HG02678 (cell line): ENCODE measurements around the gene CTRB2.
"Not testable (repeated sequence)": the region's sequence is repeated elsewhere in the genome, so short reads cannot be mapped to it uniquely, and the experiment has no call there.

Experiments used
- ATAC-seq: cut with Tn5 transposase; IDR thresholded peaks from one replicate; pipeline ENCODE4 v1.9.1; 2021; ENCODE audit warnings: mild to moderate bottlenecking, moderate library complexity; ENCODE audit not compliant: unreplicated experiment

CTRB2 gene

DNA sequence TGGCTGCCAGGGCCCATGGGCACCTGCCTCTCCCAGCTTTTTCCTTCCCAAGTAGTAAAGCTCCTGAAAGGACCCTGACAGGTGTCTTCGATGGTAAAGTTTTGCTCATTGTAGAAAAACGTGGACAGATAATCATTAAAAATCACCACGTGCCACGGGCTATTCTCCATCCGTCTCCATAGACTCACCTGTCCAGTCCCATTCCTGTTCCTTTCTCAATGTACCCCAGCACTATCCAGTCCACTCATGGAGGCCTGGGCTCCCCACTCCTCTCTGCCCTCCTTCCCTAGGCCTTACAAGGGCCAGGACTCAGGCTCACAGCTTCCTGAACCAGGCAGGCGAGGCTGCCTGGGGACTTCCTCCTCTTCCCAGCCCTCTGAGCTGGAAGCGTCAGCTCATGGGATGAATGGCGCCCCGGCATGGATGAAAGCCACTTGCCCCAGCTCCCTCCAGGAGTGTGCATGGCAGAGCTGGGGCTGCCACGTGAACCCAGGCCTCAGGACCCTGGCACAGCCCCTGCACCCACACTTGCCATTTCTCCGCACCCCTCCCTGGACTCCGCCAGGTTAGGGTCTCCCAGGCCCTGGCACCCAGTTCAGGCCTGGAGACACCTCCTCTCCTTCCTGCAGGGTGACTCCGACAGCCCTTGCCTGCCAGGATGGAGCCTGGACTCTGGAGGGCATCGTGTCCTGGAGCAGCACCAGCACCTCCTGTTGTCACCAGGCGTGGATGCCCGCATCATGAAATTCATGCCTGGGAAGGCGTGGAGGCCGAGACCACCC, 20.6 kb upstream of the CTRB2 start:
- ATAC-seq, result no peak

DNA sequence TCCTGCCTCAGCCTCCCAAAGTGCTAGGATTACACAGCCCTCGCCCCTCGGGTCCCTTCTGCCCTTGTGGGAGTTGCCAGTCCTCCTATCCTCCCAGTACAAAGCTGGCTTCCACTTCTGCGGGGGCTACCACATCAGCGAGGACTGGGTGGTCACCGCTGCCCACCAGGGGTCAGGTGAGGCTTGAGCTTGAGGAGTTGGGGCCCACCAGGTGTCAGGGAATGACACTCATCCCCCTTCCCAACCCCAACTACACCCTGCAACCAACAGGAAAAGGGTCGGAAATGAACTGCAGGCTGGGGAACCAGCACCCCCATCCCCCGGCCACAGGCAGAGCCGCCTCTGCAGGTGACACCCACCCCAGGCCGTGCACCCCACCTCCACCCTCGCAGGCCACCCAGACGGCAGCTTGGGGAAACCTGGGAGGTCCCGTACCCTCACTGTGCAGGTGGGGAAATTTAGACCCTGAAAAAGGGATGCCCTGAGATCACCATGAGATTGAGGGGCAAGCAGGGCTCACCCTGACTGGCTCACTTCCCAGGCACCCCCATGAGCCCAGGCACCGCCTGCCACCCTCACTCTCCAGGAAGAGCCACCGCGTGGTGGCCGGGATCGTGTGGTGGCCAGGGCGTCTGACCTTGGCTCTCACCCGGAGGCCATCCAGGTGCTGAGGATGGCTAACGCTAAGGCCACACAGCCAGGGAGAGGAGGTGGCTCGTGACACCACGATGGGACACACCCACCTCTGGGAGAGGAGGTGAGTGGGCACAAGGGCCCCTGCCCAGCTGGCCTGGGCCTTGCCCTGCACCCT, 19.8 kb upstream of the CTRB2 start:
- ATAC-seq, result no peak

DNA sequence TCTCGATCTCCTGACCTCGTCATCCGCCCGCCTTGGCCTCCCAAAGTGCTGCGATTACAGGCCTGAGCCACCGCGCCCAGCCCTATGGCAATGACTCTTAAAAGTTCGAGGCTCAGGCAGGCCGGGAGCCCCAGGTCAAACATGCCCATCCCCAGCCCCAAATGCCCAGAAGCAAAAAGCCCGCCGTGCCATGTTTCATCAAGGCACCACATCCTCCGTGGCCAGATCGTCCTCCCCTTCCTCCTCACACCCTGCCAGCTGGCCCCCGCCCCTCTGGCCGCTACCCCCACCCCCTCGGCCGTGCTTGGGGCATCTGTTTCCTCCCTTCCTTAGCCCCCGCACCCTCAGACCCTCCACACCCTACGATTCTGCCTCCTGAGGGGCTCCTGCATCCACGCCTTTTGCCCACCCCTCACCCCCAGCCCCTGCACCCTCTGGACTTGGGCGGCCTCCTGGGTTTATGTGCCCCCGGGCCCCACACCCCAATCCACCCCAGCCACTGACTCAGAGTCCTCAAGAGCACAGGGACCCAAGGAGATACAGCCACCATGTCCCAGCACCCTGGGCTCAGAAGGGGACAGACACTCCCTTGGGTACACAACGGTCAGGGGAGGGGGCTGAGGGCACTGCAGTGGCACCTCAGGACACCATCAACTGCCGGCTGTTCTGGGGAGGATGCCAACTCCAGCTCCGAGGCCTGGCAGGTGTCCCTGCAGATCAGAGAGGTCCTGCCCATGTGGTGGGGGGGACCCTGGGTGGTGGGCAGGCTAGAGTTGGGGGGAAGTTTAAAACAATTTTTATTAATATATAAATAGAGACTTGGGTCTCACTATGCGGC, 18.9 kb upstream of the CTRB2 start:
- ATAC-seq, result no peak

DNA sequence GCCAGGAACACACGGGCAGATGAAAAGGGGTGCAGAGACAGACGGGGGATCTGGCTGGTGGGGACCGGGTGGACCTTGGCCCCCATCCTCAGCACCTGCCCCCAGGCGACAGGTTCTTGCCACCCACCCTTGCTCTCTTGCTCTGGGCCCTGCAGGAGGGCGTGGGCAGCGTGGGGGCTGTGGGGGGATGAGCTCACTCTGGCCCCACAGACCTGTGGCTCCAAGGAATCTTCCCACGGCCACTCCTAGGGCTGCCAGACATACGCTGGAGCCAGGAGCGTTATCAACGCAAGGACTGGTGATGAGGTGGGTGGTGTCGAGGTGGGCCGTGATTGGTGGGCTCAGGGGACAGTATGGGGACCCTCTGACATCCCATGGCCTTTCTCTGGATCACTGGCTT, 18.1 kb upstream of the CTRB2 start:
- no peak for ATAC-seq

DNA sequence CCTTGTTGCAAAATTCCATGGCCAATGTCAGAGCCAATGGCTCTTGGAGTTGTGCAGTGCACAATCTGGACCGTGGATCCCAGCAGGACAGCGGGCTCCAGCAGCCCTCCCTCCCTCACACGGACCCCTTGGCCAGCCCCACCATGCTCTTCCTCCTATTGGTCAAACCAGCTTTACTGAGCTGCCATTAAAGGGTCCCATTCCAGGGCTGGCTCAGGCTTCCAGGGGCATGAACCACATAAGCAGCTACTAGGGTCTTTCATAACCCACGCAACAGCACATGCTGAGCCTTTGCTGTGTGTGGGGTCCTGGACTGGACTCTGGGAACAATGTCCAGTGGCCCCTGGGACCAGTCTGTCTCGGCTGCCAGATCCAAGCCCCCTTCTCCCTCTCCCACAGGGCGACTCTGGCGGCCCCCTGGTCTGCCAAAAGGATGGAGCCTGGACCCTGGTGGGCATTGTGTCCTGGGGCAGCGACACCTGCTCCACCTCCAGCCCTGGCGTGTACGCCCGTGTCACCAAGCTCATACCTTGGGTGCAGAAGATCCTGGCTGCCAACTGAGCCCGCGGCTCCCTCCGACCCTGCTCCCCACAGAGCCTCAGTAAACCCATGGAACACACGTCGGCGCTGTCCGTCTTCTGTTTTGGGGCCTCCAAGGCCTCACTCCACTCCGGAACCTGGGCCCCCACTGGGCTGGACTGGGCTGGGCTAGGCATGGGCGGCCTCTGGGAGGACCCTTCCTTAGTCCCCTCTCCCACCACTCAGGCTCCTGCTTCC, 17.5 kb upstream of the CTRB2 start:
- no peak for ATAC-seq

DNA sequence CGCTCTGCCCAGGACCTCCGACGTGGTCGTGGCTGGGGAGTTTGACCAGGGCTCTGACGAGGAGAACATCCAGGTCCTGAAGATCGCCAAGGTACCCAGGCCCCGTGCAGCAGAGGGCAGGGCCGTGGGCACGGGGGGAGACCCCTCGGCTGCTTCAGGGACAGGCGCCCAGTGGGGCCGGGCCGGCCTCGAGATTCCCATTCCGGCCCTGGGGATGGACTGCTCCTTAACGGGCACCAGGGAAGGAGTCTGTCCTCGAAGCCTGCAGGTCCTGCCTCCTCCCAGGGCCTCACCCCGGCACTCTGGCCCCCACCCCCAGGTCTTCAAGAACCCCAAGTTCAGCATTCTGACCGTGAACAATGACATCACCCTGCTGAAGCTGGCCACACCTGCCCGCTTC, 16.2 kb upstream of the CTRB2 start:
- not testable (repeated sequence) for ATAC-seq

DNA sequence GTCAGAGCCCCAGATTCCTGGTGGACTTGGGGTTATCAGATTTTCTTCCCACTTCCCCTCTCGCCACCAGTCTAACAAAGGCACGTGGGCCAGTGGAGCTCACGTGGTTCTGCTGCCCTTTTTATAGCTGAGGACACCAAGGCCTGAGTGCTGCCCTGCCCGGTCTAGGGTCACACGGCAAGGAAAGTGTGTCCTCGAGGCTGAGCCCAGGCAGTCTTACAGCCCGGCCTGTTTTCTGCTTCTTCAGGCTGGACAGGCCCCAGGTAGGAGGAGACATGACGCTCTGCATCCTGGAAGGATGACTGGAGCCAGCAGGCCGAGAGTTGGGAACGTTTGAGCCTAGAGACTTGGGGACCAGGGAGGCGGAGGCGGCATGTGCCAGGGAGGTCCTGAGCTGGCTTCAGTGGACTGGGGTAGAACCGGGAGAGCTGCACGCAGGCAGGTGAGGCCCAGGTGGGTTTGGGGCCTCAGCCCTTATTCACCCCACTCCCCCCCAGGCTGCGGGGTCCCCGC, 15.4 kb upstream of the CTRB2 start:
- no peak for ATAC-seq

DNA sequence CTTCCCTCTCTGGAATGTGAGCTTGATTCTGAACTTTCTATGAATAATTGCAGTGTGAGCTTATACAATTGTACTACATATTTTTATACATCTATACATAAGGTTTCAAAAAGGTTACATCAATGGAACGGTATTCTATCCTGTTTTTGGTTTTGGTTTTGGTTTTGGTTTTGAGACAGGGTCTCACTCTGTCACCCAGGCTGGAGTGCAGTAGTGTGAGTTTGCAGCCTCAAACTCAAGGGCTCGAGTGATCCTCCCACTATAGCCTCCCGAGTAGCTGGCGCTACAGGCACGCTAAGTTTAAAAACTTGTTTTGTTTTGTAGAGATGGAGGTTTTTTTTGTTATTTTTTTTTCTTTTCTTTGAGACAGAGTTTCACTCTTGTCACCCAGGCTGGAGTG, 12.9 kb upstream of the CTRB2 start:
- ATAC-seq, result no peak

DNA sequence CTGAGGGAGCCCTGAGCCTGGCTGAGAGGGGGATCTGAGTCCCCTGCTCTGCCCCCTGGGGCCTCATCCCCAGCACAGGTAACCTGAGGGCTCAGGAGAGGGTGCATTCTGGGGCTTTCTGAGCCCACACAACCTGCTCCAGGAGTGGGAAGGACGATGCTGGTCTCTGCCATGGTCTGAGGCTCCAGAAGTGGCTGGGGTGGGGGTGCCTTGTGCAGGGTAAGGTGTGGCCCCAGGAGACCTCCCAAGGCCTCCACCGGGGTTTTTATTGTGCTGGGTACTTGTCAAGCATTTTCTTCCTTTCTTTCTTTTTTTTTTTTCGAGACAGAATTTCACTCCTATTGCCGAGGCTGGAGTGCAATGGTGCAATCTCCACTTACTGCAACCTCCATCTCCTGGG, 12.1 kb upstream of the CTRB2 start:
- no peak for ATAC-seq

DNA sequence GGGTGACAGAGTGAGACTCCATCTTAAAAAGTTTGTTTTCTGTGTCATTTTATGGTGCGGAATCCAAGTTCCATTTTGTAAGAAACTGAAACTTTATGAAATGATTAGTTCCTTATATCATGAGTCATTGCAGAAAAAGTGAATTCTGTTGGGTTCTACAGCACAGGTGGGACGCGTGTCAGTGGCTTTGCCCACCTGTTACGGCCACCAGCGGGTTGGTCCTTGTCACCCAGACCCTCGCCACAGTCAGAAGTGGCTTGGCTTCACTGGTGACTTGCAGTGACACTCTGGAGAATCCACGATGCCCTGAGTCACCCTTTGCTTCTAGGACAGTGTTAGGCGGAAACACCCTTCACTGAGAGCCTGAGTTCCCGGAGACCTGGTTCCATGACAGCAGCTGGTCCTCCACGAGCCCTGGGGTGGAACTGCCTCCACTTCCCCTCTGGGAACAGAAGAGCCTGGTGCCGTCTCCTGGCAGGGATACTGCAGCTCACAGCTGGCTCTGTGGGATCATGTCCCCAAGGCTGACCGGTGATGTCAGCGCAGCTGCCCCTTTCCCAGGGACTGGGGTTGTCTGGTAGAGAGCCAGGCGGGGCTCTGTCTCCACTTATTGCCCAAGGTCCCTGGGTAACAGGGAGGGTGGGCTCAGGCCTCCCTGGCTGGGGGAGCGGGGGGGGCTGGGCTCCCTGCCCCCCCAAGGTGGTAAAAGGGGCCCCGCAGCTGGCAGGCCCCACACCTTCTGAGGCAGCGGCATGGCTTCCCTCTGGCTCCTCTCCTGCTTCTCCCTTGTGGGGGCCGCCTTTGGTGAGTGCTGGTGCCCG, 11.5 kb upstream of the CTRB2 start, which contains the start of gene CTRB1:
Gene CTRB1 (plus strand): TSS at position 733 of the 821 bp plus-strand sequence. CDS start 20 bp downstream, at position 753.
- peak; percentile 72 for ATAC-seq

DNA sequence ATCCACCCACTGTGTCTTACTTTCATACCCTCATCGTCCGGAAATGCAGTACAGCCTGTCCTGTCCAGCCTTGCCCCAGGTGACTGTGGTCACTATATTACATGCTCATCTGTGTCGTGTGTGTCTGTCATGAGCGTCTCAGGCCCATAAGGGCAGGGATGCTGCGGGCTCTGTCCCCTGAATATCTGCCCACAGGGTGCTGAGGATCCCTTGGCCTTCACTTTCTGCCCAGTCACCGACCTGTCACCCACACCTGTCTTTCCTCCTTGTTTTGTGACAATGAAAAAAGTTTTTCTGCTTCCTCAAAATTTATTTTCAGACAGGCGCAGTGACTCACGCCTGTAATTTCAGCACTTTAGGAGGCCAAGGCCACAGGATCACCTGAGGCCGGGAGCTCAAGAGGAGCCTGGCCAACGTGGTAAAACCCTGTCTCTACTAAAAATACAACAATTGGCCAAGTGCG, 10.5 kb upstream of the CTRB2 start:
- ATAC-seq, result no peak

DNA sequence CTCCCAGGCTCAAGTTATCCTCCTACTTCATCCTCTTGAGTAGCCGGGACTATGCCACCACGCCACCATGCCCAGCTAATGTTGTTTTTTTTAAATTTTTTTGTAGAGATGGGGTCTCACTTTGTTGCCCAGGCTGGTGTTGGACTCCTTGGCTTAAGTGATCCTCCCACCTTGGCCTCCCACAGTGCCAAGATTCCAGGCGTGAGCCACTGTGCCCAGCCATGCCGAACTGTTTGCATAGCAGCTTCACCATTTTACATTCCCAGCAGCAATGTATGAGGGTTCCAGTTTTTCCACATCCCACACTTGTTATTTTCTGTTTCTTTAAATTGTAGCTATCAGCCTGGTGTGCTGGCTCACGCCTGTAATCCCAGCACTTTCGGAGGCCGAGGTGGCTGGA, 9.6 kb upstream of the CTRB2 start:
- ATAC-seq, result no peak

DNA sequence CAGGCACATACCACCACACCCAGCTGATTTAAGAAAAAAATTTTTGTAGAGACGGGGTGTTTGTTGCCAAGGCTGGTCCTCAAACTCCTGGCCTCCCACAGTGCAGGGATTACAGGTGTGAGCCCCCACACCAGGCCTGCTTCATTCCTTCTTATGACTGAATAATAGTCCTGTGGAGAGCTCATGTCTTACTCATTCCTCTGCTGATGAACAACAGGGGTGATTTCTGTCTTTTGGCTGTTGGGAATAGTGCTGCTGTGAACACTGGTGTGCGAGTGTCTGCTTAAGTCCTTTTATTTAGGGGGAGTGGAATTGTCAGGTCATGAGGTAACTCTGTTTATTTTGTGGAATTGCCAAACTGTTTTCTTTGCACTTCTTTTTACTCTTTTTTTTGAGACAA, 9.2 kb upstream of the CTRB2 start:
- no peak for ATAC-seq

DNA sequence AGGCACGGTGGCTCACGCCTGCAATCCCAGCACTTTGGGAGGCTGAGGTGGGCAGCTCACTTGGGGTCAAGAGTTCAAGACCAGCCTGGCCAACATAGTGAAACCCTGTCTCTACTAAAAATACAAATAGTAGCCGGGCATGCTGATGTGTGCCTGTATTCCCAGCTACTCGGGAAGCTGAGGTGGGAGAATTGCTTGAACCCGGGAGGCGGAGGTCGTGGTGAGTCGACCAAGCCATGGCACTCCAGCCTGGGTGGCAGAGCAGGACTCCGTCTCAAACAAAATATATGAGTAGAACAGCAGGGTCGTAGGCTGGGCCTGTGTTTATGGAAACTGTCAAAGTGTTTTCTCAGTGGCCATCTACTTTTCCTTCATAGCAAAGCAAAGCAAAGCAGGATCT, 4.3 kb upstream of the CTRB2 start:
- not testable (repeated sequence) for ATAC-seq

DNA sequence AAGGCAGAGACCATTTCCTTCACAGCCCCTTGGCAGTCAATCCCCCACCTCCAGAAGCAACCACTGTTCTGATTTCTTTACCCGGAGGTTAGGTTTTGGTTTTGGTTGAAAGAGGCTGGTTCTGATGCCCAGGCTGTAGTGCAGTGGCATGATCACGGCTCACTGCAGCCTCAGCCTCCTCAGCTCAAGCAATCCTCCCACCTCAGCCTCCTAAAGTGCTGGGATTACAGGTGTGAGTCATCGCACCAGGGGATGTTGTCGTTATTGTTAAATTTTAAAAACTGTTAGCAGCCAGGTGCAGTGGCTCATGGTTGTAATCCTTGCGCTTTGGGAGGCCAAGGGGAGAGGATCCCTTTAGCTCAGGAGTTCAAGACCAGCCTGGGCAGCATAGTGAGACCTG, 3.0 kb upstream of the CTRB2 start:
- ATAC-seq, result no peak

DNA sequence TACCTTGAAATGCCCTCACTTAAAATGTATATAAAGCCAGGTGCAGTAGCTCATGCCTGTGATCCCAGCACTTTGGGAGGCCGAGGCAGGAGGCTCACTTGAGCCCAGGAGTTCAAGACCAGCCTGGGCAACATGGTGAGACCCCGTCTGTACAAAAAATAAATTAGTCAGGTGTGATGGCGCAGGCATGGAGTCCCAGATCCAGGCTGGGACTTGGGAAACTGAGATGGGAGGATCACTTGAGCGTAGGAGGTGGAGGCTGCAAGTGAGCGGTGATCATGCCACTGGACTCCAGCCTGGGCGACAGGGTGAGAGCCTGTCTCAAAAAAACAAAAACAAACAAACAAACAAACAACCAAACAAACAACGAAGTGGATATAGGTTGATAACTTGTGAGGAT, 2.6 kb upstream of the CTRB2 start:
- ATAC-seq, result not testable (repeated sequence)

DNA sequence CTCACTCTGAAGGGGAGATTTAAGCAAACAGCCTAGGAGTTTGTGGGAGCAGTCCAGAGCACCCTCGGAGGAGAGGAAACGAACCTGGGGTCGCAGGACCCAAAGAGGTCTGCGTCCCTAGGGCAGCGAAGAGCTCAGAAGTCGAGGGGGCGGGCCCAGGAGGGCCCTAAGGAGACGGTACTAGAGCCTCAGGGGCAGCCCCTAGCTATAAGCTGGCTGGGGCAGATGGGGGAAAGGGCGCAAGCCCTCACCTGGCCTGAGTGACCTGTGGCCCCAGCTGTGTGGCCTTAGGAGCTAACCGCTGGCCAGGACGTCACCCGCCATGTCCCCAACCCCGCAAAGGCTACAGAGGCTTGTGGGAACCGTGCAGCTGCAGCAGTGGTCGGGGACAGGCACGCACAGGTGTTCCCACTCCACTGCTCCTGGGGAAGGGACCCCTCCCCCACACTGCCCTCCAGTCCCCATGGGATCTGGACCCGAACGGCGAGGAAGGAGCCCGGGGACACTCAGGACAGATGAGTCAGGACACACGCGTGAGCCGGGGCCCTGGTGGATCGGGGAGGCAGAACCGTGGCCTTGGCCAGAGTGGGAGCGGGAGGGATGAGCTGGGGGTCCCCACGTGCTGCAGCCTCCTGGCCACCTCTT, 2.0 kb upstream of the CTRB2 start:
- ATAC-seq, result no peak

DNA sequence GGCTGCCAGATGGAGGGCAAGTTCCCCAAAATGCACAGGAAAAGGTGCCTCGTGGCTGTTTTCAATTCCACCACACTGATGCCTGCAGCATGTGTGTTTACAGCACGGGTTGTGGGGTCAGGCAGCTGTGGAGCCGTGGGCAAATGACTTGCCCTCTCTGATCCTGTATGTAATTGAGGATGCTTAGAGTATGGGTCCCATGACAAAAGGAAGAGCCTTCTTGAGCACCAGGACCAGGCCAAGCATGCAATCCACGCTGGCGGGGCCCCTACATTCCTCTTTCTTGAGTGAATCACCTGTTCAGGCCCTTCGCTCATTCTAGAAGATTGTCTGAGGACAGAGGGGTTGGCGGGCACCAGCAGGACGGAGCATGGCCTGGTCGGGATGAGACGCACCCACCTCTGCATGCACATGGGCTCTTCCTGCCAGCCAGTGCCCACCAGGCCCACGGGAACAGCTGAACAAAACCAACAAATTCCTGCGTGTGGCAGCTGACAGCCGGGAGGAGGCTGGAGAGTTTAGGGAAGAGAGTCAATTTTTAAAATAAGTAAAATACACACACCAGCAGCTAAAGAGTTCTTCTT, 1.4 kb upstream of the CTRB2 start:
- no peak for ATAC-seq

DNA sequence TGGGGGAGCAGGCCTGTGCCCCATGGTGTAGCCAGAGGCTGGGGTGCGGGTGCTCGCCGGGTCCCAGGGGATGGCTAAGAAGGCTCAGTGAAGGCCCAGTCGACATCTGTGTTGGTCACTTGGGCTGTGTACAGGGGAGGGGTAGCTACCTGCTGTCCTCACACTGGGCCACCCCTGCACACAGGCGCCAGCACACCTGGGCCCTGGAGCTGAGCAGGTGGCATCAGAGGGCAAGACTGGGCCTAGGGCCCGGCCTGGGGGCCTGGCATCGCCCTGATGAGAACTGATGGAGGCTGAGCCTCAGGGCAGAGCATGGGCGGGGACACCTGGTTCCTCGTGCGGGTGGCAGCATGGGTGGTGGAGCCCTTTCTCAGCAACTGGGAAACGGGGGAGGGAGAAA, 870 bp upstream of the CTRB2 start:
- no peak for ATAC-seq
